ENCODE data around the gene USP21. TPM values are rescaled to one million over a fixed set of nuclear protein-coding genes. Genes with fewer than 3 reads are reported as not detected.
"Not testable (repeated sequence)": the region's sequence is repeated elsewhere in the genome, so short reads cannot be mapped to it uniquely, and the experiment has no call there.

The USP21 gene
- total and polyA plus RNA-seq, 7 experiments from 2014 or later = 15.2 to 66.0 (median 38.0) TPM

DNA sequence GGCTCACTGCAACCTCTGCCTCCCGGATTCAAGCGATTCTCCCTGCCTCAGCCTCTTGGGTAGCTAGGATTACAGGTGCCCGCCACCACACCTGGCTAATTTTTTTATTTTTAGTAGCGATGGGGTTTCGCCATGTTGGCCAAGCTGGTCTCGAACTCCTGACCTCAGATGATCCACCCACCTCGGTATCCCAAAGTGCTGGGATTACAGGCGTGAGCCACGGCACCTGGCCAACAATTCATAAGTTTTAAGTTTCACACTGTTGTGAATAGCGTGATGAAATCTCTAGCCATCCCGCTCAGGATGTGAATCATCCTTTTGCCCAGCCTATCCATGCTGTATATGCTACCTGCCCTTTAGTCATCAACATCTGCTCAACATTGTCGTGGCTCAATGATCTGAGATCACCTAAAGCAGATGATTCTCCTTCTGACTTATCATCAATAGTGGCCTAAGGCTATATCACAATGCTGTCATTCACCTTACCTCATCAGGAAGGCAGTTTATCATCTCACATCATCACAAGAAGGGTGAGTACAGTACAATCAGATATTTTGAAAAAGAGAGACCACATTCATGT, 44.1 kb upstream of the USP21 start:
- ATAC-seq (no peak), DNase-seq (no peak)
- H3K4me1 Mint-ChIP-seq = peaks cover 52 to 91% (median 75%) of the 10 kb centered on the region in 7 donors
- CTCF ChIA-PET = no interaction called here
- no peak overlapping the region for H3K27ac ChIP-seq (ENCODE audit: low read depth, low read length)
- peaks cover 0 to 16% (median under 1%) of the 10 kb centered on the region in 3 experiments for H3K36me3 ChIP-seq (ENCODE audit: control insufficient read depth in 2 of 3, insufficient read depth in 3 of 3, low read length in 3 of 3)
- H3K27ac Mint-ChIP-seq = peak overlapping the region in 5 of 9 donors; percentile 10 to 76 (median 57)
- no peaks in the 10 kb centered on the region for H3K9me3 ChIP-seq (ENCODE audit: control insufficient read depth in 2 of 3, low read length in 3 of 3)
- POLR2A ChIA-PET = no interaction called here
- no peaks in the 10 kb centered on the region for H3K27me3 ChIP-seq (ENCODE audit: control insufficient read depth in 2 of 2, insufficient read depth in 2 of 2, low read length in 2 of 2)
- H3K36me3 Mint-ChIP-seq = peaks cover 0 to 12% (median 0%) of the 10 kb centered on the region in 5 donors
- no peak overlapping the region for H3K4me3 ChIP-seq (ENCODE audit: low read length)
- intact Hi-C loops (cut with micrococcal nuclease) = loop anchor here in 1 of 2 donors (5.0 kb wide), 1 partner anchor 318 kb away; the partner anchor contains the start of gene LY9
- H3K4me3 Mint-ChIP-seq = peak overlapping the region; percentile 29 to 99 (median 94)
- H3K27me3 Mint-ChIP-seq = no peaks in the 10 kb centered on the region
- peaks cover 35 to 37% of the 10 kb centered on the region in 2 donors for H3K4me1 ChIP-seq (ENCODE audit: control insufficient read depth in 2 of 2, insufficient read depth in 2 of 2, low read length in 2 of 2)
- no peaks in the 10 kb centered on the region for H3K9me3 Mint-ChIP-seq

DNA sequence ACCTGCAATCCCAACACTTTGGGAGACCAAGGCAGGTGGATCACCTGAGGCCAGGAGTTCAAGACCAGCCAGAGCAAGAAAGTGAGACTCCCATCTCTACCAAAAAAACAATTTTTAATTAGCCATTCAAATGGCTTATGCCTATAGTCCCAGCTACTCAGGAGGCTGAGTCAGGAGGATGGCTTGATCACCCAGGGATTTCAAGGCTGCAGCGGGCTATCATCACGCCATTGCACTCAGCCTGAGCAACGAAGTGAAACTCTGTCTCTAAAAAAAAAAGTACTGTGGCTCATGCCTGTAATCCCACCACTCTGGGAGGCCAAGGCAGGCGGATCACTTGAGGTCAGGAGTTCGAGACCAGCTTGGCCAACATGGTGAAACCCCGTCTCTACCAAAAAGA, 43.3 kb upstream of the USP21 start:
- Mint-ChIP-seq H3K4me3 (peak overlapping the region; percentile 69 to 99 (median 95)), H3K36me3 (peaks cover 0 to 13% (median 0%) of the 10 kb centered on the region in 5 donors), H3K4me1 (peaks cover 53 to 93% (median 78%) of the 10 kb centered on the region in 7 donors), H3K27ac (peak overlapping the region in 5 of 9 donors; percentile 10 to 76 (median 57))
- H3K27me3 ChIP-seq (ENCODE audit: control insufficient read depth in 2 of 2, insufficient read depth in 2 of 2, low read length in 2 of 2); H3K27me3 Mint-ChIP-seq; H3K9me3 Mint-ChIP-seq; H3K27ac ChIP-seq (ENCODE audit: low read depth, low read length); DNase-seq; H3K4me3 ChIP-seq (ENCODE audit: low read length); H3K9me3 ChIP-seq (ENCODE audit: control insufficient read depth in 2 of 3, low read length in 3 of 3); ATAC-seq; CTCF ChIA-PET: not testable (repeated sequence)
- Histone ChIP-seq H3K36me3 (ENCODE audit: control insufficient read depth in 2 of 3, insufficient read depth in 3 of 3, low read length in 3 of 3) (peaks cover 0 to 23% (median 8%) of the 10 kb centered on the region in 3 experiments), H3K4me1 (ENCODE audit: control insufficient read depth in 2 of 2, insufficient read depth in 2 of 2, low read length in 2 of 2) (peaks cover 35 to 39% of the 10 kb centered on the region in 2 donors)
- intact Hi-C loops (cut with micrococcal nuclease) = loop anchor here in 1 of 2 donors (5.0 kb wide), 1 partner anchor 319 kb away; the partner anchor contains the start of gene LY9
- POLR2A ChIA-PET = interaction anchor here (0.6 to 3.3 kb wide), 5 partner anchors 10 to 338 kb away, joined by 3 to 15 read pairs (median 3); partner anchors contain the start of genes TSTD1 and UFC1

DNA sequence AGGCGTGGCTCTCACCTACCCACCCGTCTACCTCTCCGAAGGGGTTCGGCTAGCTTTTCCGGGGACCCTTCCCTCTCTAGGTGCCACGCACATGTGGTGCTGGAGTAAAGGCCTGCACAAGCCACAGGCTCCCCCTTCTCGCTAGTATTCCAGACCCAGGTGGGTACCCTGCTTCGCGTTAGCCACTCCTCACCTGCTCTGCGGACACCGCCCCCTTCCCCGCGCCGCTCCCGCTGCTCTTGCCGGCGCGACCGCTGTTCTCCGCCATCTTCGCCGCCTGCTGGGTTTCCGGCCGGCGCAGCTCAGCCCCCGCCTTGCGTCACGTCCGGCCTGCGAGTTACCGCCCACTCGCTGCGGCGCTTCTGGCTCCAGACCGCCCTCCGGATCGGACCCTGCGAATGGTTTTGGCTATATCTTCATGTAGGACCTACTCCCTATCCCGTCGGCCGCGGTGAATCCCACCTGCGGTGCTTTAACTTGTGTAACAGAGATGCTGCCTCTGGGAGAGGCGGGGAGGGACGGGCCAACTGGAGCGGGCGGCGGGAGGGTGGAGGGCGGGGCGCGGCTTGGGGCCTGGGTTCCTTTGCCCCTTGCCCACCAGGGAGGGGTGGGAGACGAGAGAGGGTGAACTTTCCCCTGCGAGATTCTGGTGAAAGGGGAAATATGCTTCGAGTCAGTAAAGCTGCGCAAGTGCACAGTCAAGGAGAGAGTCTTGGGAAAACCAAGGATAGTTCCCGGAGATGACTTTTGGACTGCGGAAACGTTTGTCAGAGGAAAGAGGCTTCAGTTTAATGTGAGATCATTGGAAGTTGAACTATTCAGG, 41.3 kb upstream of the USP21 start, which contains the start of the genes NIT1 and PFDN2:
NIT1 (plus strand) TSS at position 347 of the 823 bp plus-strand sequence; CDS start at position 419, 72 bp downstream.
PFDN2 (minus strand) TSS at position 279 of the 823 bp plus-strand sequence; CDS start at position 268, 11 bp downstream.
- H3K27me3 ChIP-seq (ENCODE audit: control insufficient read depth in 2 of 2, insufficient read depth in 2 of 2, low read length in 2 of 2) = no peaks in the 10 kb centered on the region
- peak within 1 kb of the TSS; percentile 92 for H3K27ac ChIP-seq (ENCODE audit: low read depth, low read length)
- no peaks in the 10 kb centered on the region for H3K9me3 ChIP-seq (ENCODE audit: control insufficient read depth in 2 of 3, low read length in 3 of 3)
- peaks cover 5 to 24% (median 10%) of the 10 kb centered on the region in 5 donors for H3K36me3 Mint-ChIP-seq
- H3K36me3 ChIP-seq (ENCODE audit: control insufficient read depth in 2 of 3, insufficient read depth in 3 of 3, low read length in 3 of 3) = peaks cover 4 to 37% (median 16%) of the 10 kb centered on the region in 3 experiments
- peak within 1 kb of the TSS; percentile 99 for H3K4me3 ChIP-seq (ENCODE audit: low read length)
- CTCF ChIA-PET = interaction anchor here (0.6 to 1.8 kb wide), 9 partner anchors 10 to 129 kb away, joined by 3 to 5 read pairs (median 3); partner anchors contain the start of genes DEDD and TOMM40L
- intact Hi-C loops (cut with micrococcal nuclease) = loop anchor here (1.0 to 5.0 kb wide), 10 partner anchors 14 to 775 kb away; partner anchors contain the start of genes DEDD (in 2 of the 2), COPA (in 1 of the 2), KLHDC9 (in 1 of the 2) and LY9 (in 1 of the 2)
- H3K4me1 ChIP-seq (ENCODE audit: control insufficient read depth in 2 of 2, insufficient read depth in 2 of 2, low read length in 2 of 2) = peaks cover 31 to 35% of the 10 kb centered on the region in 2 donors
- H3K4me1 Mint-ChIP-seq = peaks cover 44 to 82% (median 78%) of the 10 kb centered on the region in 7 donors
- H3K27ac Mint-ChIP-seq = peak within 1 kb of the TSS; percentile 57 to 99 (median 93)
- ATAC-seq (peak; percentile 86), DNase-seq (peak; percentile 76 to 90 (median 85))
- peak within 1 kb of the TSS; percentile 92 to 99 (median 95) for H3K4me3 Mint-ChIP-seq
- no peaks in the 10 kb centered on the region for H3K27me3 Mint-ChIP-seq
- H3K9me3 Mint-ChIP-seq = no peaks in the 10 kb centered on the region
- POLR2A ChIA-PET = interaction anchor here (0.5 to 3.3 kb wide), 19 partner anchors 10 to 329 kb away, joined by 3 to 24 read pairs (median 6); partner anchors contain the start of genes ARHGAP30, DEDD, F11R and KLHDC9

DNA sequence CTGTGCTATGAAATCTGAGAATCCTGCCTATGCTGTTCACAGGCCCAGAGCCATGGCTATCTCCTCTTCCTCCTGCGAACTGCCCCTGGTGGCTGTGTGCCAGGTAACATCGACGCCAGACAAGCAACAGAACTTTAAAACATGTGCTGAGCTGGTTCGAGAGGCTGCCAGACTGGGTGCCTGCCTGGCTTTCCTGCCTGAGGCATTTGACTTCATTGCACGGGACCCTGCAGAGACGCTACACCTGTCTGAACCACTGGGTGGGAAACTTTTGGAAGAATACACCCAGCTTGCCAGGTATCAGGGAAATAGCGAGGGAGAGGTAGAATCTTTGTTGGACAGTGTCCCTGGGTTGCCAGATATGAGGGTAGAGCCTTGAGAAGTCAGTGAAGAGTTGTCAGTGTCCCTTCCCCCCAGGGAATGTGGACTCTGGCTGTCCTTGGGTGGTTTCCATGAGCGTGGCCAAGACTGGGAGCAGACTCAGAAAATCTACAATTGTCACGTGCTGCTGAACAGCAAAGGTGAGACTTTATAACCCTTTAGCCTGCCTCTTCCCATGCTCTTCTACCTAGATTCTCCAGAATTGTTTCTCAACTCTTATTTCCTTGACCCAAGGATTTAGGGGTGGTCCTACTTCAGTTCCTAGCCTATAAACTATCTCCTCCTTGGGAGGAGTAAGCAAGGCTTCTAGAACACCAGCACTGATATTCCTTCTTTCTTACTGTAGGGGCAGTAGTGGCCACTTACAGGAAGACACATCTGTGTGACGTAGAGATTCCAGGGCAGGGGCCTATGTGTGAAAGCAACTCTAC, 40.0 kb upstream of the USP21 start:
- H3K4me1 Mint-ChIP-seq = peaks cover 34 to 69% (median 64%) of the 10 kb centered on the region in 7 donors
- H3K4me1 ChIP-seq (ENCODE audit: control insufficient read depth in 2 of 2, insufficient read depth in 2 of 2, low read length in 2 of 2) = peaks cover 31 to 35% of the 10 kb centered on the region in 2 donors
- H3K4me3 ChIP-seq (ENCODE audit: low read length) = no peak overlapping the region
- CTCF ChIA-PET = interaction anchor here (0.9 kb wide), 2 partner anchors 15 to 106 kb away, joined by 3 read pairs; partner anchors contain the start of gene TOMM40L
- POLR2A ChIA-PET = interaction anchor here (0.7 to 3.3 kb wide), 5 partner anchors 9 to 50 kb away, joined by 3 to 24 read pairs (median 15); partner anchors contain the start of genes ARHGAP30, PPOX and UFC1
- H3K27me3 ChIP-seq (ENCODE audit: control insufficient read depth in 2 of 2, insufficient read depth in 2 of 2, low read length in 2 of 2) = no peaks in the 10 kb centered on the region
- DNase-seq = peak in 8 of 9 donors; percentile 54 to 83 (median 64)
- ATAC-seq = peak; percentile 75
- H3K27me3 Mint-ChIP-seq = no peaks in the 10 kb centered on the region
- peaks cover 4 to 48% (median 16%) of the 10 kb centered on the region in 3 experiments for H3K36me3 ChIP-seq (ENCODE audit: control insufficient read depth in 2 of 3, insufficient read depth in 3 of 3, low read length in 3 of 3)
- H3K36me3 Mint-ChIP-seq = peaks cover 10 to 31% (median 13%) of the 10 kb centered on the region in 5 donors
- peak overlapping the region; percentile 92 to 99 (median 95) for H3K4me3 Mint-ChIP-seq
- no peaks in the 10 kb centered on the region for H3K9me3 Mint-ChIP-seq
- H3K9me3 ChIP-seq (ENCODE audit: control insufficient read depth in 2 of 3, low read length in 3 of 3) = no peaks in the 10 kb centered on the region
- intact Hi-C loops (cut with micrococcal nuclease) = loop anchor here (1.0 to 5.0 kb wide), 6 partner anchors 20 to 776 kb away; partner anchors contain the start of genes COPA (in 1 of the 2), KLHDC9 (in 1 of the 2), LY9 (in 1 of the 2) and NCSTN (in 1 of the 2)
- peak overlapping the region; percentile 57 to 99 (median 93) for H3K27ac Mint-ChIP-seq
- H3K27ac ChIP-seq (ENCODE audit: low read depth, low read length) = peak overlapping the region; percentile 92

- H3K4me1 Mint-ChIP-seq = peaks cover 27 to 58% (median 51%) of the 10 kb centered on the region in 7 donors
- ATAC-seq = no peak
- no peaks in the 10 kb centered on the region for H3K9me3 Mint-ChIP-seq
- H3K4me3 Mint-ChIP-seq = no peak overlapping the region
- intact Hi-C loops (cut with micrococcal nuclease) = no loop called here
- DNase-seq = no peak
- peaks cover 10 to 31% (median 20%) of the 10 kb centered on the region in 5 donors for H3K36me3 Mint-ChIP-seq
- H3K27me3 ChIP-seq (ENCODE audit: control insufficient read depth in 2 of 2, insufficient read depth in 2 of 2, low read length in 2 of 2) = no peaks in the 10 kb centered on the region
- H3K9me3 ChIP-seq (ENCODE audit: control insufficient read depth in 2 of 3, low read length in 3 of 3) = no peaks in the 10 kb centered on the region
- no peaks in the 10 kb centered on the region for H3K27me3 Mint-ChIP-seq
- peaks cover 27 to 35% of the 10 kb centered on the region in 2 donors for H3K4me1 ChIP-seq (ENCODE audit: control insufficient read depth in 2 of 2, insufficient read depth in 2 of 2, low read length in 2 of 2)
- peak overlapping the region in 3 of 9 donors; percentile 64 to 84 (median 74) for H3K27ac Mint-ChIP-seq
- peaks cover 4 to 61% (median 16%) of the 10 kb centered on the region in 3 experiments for H3K36me3 ChIP-seq (ENCODE audit: control insufficient read depth in 2 of 3, insufficient read depth in 3 of 3, low read length in 3 of 3)
- POLR2A ChIA-PET = interaction anchor here (0.8 to 1.9 kb wide), 2 partner anchors 11 to 23 kb away, joined by 3 to 6 read pairs; partner anchors contain the start of gene DEDD
- no peak overlapping the region for H3K27ac ChIP-seq (ENCODE audit: low read depth, low read length)
- CTCF ChIA-PET = interaction anchor here (0.6 to 1.2 kb wide), 2 partner anchors 12 to 418 kb away, joined by 4 to 5 read pairs; partner anchors contain the start of gene DEDD
- no peak overlapping the region for H3K4me3 ChIP-seq (ENCODE audit: low read length)
These were observed 38.2 kb upstream of the USP21 start for GRCh38 chr1:161121042-161121650.
